GM18873 (cell line): ENCODE measurements around the gene HOXD8.
A peak's percentile ranks its signal among the peaks of the same experiment; 100 is the strongest.

Experiments
- ATAC-seq: cut with Tn5 transposase; IDR thresholded peaks from one replicate; pipeline ENCODE4 v1.9.1; 2021; ENCODE audit warnings: mild to moderate bottlenecking, moderate library complexity, moderate number of reproducible peaks; ENCODE audit not compliant: unreplicated experiment, low FRiP score

Gene HOXD8

GRCh38 chr2:176089843-176090395, 39.6 kb upstream of the HOXD8 start:
- ATAC-seq = no peak

GRCh38 chr2:176090862-176091261, 38.6 kb upstream of the HOXD8 start:
- no peak for ATAC-seq

- ATAC-seq = no peak
Observed at GRCh38 chr2:176091329-176092258, 37.9 kb upstream of the HOXD8 start.

GRCh38 chr2:176092270-176093144, 37.0 kb upstream of the HOXD8 start, which contains the start of gene HOXD13:
Gene HOXD13, plus strand, starts transcription at chr2:176092721. Its CDS starts 170 bp downstream, at chr2:176092891.
- ATAC-seq = no peak

- ATAC-seq = no peak
Observed at GRCh38 chr2:176093145-176093897, 36.2 kb upstream of the HOXD8 start.

GRCh38 chr2:176093898-176094249, 35.6 kb upstream of the HOXD8 start:
- ATAC-seq = no peak

- no peak for ATAC-seq
Observed at GRCh38 chr2:176094349-176094748, 35.2 kb upstream of the HOXD8 start.

GRCh38 chr2:176095421-176095820, 34.1 kb upstream of the HOXD8 start:
- ATAC-seq = no peak

- no peak for ATAC-seq
Observed at GRCh38 chr2:176096243-176096985, 33.1 kb upstream of the HOXD8 start.

GRCh38 chr2:176096986-176097819, 32.3 kb upstream of the HOXD8 start:
- ATAC-seq = peak; percentile 73

GRCh38 chr2:176097820-176098365, 31.6 kb upstream of the HOXD8 start:
- no peak for ATAC-seq

- ATAC-seq = no peak
Observed at GRCh38 chr2:176098366-176099158, 30.9 kb upstream of the HOXD8 start.

GRCh38 chr2:176099159-176099727, 30.3 kb upstream of the HOXD8 start:
- no peak for ATAC-seq

GRCh38 chr2:176099728-176100546, 29.6 kb upstream of the HOXD8 start, which contains the start of gene HOXD12:
Gene HOXD12, plus strand, starts transcription at chr2:176099795. Its CDS starts 7 bp downstream, at chr2:176099802.
- ATAC-seq = no peak

GRCh38 chr2:176100547-176101140, 28.9 kb upstream of the HOXD8 start:
- ATAC-seq = no peak
